GM23338 (cell line): Measurements from ENCODE around the gene VCL. TPM values are rescaled to one million over a fixed set of nuclear protein-coding genes. Genes with fewer than 3 reads are reported as not detected.

Source experiments
- CREB1 ChIP-seq: fragments of 250-450 bp; sonication (Bioruptor Pico); IDR thresholded peaks from 2 replicates; pipeline ENCODE4 v1.5.0; 2020; ENCODE audit warnings: low read depth, mild to moderate bottlenecking, moderate library complexity
- EZH2 ChIP-seq: fragments of 200-600 bp; sonication (generic); IDR thresholded peaks from one replicate; pipeline ENCODE4 v1.8.0; 2017; ENCODE audit warnings: antibody characterized with exemption, mild to moderate bottlenecking, low read depth; ENCODE audit not compliant: unreplicated experiment
- EZH2phosphoT487 ChIP-seq: fragments of 200-600 bp; sonication (generic); IDR thresholded peaks from one replicate; pipeline ENCODE4 v1.8.1; 2018; ENCODE audit warnings: antibody characterized with exemption; ENCODE audit not compliant: unreplicated experiment
- JUNB ChIP-seq: IDR thresholded peaks from one replicate; pipeline ENCODE4 v1.6.1; 2016; ENCODE audit warnings: antibody characterized with exemption; ENCODE audit not compliant: unreplicated experiment
- NANOG ChIP-seq: IDR thresholded peaks from 2 replicates; pipeline ENCODE4 v1.6.1; 2016; ENCODE audit warnings: antibody characterized with exemption, borderline replicate concordance
- STAT1 ChIP-seq: IDR thresholded peaks from one replicate; pipeline ENCODE4 v1.6.1; 2016; ENCODE audit warnings: antibody characterized with exemption; ENCODE audit not compliant: unreplicated experiment
- ZNF114 ChIP-seq: fragments of 250-450 bp; sonication (Bioruptor Pico); IDR thresholded peaks from 2 replicates; pipeline ENCODE4 v1.5.0; 2020; ENCODE audit warnings: mild to moderate bottlenecking, moderate library complexity
- ZNF331 ChIP-seq: fragments of 250-450 bp; sonication (Bioruptor Pico); IDR thresholded peaks from 2 replicates; pipeline ENCODE4 v1.5.0; 2020; ENCODE audit warnings: low read depth, mild to moderate bottlenecking, moderate library complexity
- polyA plus RNA-seq: library from polyadenylated mRNA; unstranded; fragments of >200 nt; fragmentation: Nextera tagmentation; extraction: Ambion mirVana; gene quantifications from 2 replicates; pipeline ENCODE4 v1.2.1, GENCODE V29; 2016
- total RNA-seq: library from RNA; depleted of rRNA; stranded (reverse); fragments of >200 nt; shearing (Covaris generic); gene quantifications from 2 replicates; pipeline ENCODE4 v1.2.3, GENCODE V29; 2014
- TF ChIP-seq, protein P1 (sequence below): fragments of 250-450 bp; sonication (Bioruptor Pico); IDR thresholded peaks from 2 replicates; pipeline ENCODE4 v1.5.0; 2020; ENCODE audit warnings: mild to moderate bottlenecking, moderate library complexity
- TF ChIP-seq, protein P2 (sequence below), 2 experiments: fragments of 200-600 bp in 1 of 2; sonication (generic) in 1 of 2; conservative IDR thresholded peaks; 2 replicates each; pipeline versions ENCODE4 v1.5.1 to v1.6.1; 2016 to 2017; ENCODE audit warnings: antibody characterized with exemption in 2 of 2, low read depth in 2 of 2, mild to moderate bottlenecking in 2 of 2, moderate library complexity in 1 of 2

VCL gene
- total and polyA plus RNA-seq, 2 experiments from 2014 or later, result 60.7 to 254 TPM

DNA sequence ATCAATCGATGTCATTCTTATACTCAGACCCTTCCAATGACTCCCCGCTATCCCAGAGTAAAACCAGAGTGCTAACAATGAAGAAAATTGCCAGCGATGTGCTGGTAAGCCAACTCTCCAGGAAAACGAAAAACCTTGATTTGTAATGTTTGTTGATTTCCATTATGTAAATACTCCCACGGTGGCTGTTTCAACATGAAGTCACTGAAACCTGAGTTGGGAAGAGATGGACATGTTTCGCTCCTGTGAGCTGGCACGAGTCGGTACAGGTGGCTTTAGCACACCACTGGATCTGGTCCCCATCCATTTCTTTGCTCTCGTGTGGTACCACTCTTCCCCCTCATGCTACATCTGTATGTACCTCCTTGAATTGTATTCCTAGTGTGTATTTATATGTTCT, 99.9 kb downstream of the VCL start (continued):
- TF ChIP-seq, protein P1, sequence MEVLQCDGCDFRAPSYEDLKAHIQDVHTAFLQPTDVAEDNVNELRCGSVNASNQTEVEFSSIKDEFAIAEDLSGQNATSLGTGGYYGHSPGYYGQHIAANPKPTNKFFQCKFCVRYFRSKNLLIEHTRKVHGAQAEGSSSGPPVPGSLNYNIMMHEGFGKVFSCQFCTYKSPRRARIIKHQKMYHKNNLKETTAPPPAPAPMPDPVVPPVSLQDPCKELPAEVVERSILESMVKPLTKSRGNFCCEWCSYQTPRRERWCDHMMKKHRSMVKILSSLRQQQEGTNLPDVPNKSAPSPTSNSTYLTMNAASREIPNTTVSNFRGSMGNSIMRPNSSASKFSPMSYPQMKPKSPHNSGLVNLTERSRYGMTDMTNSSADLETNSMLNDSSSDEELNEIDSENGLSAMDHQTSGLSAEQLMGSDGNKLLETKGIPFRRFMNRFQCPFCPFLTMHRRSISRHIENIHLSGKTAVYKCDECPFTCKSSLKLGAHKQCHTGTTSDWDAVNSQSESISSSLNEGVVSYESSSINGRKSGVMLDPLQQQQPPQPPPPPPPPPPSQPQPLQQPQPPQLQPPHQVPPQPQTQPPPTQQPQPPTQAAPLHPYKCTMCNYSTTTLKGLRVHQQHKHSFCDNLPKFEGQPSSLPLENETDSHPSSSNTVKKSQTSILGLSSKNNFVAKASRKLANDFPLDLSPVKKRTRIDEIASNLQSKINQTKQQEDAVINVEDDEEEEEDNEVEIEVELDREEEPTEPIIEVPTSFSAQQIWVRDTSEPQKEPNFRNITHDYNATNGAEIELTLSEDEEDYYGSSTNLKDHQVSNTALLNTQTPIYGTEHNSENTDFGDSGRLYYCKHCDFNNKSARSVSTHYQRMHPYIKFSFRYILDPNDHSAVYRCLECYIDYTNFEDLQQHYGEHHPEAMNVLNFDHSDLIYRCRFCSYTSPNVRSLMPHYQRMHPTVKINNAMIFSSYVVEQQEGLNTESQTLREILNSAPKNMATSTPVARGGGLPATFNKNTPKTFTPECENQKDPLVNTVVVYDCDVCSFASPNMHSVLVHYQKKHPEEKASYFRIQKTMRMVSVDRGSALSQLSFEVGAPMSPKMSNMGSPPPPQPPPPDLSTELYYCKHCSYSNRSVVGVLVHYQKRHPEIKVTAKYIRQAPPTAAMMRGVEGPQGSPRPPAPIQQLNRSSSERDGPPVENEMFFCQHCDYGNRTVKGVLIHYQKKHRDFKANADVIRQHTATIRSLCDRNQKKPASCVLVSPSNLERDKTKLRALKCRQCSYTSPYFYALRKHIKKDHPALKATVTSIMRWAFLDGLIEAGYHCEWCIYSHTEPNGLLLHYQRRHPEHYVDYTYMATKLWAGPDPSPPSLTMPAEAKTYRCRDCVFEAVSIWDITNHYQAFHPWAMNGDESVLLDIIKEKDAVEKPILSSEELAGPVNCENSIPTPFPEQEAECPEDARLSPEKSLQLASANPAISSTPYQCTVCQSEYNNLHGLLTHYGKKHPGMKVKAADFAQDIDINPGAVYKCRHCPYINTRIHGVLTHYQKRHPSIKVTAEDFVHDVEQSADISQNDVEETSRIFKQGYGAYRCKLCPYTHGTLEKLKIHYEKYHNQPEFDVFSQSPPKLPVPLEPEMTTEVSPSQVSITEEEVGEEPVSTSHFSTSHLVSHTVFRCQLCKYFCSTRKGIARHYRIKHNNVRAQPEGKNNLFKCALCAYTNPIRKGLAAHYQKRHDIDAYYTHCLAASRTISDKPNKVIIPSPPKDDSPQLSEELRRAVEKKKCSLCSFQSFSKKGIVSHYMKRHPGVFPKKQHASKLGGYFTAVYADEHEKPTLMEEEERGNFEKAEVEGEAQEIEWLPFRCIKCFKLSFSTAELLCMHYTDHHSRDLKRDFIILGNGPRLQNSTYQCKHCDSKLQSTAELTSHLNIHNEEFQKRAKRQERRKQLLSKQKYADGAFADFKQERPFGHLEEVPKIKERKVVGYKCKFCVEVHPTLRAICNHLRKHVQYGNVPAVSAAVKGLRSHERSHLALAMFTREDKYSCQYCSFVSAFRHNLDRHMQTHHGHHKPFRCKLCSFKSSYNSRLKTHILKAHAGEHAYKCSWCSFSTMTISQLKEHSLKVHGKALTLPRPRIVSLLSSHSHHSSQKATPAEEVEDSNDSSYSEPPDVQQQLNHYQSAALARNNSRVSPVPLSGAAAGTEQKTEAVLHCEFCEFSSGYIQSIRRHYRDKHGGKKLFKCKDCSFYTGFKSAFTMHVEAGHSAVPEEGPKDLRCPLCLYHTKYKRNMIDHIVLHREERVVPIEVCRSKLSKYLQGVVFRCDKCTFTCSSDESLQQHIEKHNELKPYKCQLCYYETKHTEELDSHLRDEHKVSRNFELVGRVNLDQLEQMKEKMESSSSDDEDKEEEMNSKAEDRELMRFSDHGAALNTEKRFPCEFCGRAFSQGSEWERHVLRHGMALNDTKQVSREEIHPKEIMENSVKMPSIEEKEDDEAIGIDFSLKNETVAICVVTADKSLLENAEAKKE (CRISPR knock-in tag), result no peak
- TF ChIP-seq, protein P2, sequence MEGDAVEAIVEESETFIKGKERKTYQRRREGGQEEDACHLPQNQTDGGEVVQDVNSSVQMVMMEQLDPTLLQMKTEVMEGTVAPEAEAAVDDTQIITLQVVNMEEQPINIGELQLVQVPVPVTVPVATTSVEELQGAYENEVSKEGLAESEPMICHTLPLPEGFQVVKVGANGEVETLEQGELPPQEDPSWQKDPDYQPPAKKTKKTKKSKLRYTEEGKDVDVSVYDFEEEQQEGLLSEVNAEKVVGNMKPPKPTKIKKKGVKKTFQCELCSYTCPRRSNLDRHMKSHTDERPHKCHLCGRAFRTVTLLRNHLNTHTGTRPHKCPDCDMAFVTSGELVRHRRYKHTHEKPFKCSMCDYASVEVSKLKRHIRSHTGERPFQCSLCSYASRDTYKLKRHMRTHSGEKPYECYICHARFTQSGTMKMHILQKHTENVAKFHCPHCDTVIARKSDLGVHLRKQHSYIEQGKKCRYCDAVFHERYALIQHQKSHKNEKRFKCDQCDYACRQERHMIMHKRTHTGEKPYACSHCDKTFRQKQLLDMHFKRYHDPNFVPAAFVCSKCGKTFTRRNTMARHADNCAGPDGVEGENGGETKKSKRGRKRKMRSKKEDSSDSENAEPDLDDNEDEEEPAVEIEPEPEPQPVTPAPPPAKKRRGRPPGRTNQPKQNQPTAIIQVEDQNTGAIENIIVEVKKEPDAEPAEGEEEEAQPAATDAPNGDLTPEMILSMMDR (conservative IDR thresholded peaks at IDR 0.05; ENCODE audit: low read depth in 2 of 2), result no peak
- no peak for TF ChIP-seq ZNF114
- no peak for TF ChIP-seq JUNB
- no peak for TF ChIP-seq CREB1 (CRISPR knock-in tag)
- TF ChIP-seq STAT1, result no peak
- no peak for TF ChIP-seq EZH2
- TF ChIP-seq ZNF331, result no peak
- TF ChIP-seq EZH2phosphoT487, result no peak
- no peak for TF ChIP-seq NANOG
